Activated T-cell treated with anti-CD3 and anti-CD28 coated beads for 24 hours (primary cell): ENCODE measurements around the gene PIP4K2A.

Experiments used
- DNase-seq: peaks from one replicate; pipeline ENCODE4 v3.0.0-alpha.2; 2020; ENCODE audit warnings: low read depth

PIP4K2A gene

DNA sequence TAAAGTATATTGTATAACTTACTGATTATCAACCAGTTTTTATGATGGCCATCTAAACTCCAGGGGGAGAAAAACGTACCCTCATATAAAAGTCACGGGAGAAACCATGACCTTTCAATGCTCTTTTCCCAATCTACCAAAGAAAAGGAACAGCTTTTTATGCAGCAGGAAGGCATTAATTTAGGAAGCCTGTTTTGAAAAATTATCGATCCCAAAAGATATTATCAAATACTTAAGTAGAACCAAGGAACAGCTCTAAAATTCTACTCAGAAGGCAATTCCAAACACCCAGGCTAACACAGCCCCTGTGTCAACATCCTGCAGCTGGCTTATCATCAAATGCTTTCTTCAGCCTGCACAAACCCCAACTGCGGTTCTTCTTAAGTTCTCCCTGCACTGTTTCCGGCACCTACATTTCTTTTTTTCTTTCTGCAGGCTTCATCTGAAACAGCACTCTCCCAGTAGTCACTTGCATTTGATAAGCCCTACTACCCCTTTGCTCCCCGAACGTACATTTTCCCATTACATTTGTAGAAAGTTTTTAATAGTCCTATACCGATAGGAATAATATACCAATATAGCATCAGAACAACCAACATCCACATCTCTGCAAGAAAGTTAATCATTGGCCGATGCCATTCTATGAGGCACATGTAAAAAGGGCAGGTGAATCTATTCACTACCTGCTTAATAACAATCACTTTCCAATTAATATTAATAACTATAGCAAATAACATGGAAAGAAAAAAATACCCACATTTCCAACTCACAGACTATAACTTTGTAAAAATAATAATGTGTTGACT is 47.9 kb downstream of the PIP4K2A start:
- peak; percentile 44 for DNase-seq

DNA sequence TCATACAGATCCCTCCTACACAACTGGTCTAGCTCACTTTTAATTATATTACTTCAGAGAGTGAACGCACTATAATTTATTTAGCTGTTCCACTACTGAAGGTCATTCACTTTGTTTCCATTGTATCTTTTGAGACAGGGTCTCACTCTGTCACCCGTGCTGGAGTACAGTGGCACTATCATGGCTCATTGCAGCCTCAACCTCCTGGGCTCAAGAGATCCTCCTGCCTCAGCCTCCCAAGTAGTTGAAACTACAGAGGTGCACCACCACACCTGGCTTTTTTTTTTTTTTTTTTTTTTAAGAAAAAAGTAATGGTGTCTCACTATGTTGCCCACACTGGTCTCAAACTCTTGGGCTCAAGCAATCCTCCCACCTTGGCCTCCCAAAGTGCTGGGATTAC is 49.0 kb downstream of the PIP4K2A start:
- DNase-seq = no peak

DNA sequence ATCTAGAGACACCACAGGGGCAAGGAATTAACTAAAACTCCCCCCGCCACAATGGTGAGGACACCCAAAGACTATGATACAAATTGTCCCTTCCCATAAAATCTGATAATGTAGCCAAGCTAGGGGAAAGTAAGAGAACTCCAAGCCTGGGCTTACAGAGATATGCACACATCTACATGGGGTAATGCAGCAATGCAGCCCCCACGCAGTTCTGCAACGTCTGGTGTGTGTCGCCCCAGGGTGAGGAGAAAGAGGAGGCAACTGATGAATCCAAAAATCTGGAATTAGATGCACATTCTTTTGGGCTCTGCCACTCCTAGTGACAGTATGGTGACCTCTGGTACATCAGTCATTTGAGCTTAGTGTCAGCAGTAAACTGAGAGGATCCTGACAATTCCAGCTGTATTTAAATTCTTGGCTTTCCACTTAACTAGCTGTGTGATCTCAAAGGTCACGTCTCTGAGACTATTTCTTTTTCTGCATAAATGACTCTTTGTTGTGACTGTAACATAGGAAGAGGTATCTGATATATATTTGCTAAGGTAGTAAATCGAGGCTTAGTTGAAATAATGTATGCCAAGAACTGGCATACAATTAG is 51.5 kb downstream of the PIP4K2A start:
- DNase-seq = no peak

DNA sequence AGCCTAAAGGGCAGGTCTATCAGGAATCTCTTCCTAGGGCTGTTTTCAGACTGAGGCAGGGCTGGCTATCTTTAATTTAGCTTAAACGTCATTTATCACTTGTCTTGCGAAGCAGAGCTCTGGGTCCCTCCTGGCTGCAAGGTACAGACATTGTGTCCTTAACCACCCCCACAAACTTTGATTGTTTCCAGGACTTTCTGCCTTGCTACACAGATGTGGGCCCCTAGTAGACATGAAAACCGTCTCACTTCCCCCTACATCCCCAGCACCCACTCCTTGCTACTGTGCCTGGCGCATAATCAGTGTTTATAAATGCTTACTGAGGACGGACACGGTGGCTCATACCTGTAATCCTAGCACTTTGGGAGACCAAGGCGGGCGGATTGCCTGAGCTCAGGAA is 54.5 kb downstream of the PIP4K2A start:
- DNase-seq = no peak

DNA sequence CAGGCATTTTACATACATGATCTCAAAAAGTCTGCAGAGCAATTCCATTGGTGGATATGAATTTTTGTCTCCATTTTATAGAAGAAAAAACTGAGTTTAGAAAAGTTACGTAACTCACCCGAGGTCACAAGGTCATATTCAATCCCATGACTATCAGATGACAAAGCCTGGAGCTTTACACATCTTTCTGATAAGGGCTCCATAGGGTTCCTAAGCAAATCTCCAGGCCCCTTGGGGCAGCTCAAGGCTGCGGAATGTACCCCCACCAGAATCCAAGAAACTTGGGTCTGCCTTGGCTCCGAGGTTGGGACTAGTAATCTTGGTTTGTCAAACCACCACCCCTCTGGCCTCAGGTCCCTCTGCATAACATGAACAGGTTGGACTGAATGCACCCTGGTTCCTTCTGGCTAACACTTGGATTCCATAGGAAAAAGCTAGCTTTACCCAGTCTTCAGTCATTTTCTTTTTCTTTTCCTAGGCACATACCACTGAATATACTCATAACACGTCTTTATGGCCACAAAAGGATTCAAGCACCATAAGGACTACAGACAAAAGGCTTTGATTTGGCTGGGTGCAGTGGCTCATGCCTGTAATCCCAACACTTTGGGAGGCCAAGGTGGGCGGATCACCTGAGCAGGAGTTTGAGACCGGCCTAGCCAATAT is 55.5 kb downstream of the PIP4K2A start:
- no peak for DNase-seq

DNA sequence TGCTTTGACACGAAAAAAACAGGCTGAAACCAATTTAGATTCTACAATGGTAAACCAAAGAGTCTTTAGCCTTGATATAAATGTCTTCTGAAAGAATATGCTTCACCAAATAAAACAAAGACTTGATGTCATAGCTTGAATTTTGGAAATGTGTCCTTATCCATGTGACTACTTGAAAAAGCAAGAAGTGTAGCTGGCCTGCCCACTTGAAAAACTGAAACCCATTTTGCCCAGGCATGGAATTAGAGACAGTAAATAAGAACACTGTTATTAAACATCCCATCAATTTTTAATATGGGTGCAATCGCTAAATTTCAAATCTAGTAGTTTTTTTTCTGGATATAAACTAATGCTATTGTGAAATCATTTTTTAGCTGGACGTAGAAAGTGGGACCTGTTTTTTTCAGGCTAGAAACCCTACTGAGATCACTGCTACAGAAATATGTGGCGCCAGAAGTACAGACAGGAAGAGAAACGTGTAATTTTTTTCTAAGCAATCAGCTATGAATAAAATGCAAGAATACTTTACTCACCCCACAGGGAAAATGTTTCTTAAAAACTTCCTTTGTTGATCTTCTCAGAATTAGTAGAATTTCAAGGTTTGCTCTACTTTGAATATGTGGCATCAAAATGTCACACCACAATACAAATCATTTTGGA is 56.7 kb downstream of the PIP4K2A start:
- DNase-seq = no peak

DNA sequence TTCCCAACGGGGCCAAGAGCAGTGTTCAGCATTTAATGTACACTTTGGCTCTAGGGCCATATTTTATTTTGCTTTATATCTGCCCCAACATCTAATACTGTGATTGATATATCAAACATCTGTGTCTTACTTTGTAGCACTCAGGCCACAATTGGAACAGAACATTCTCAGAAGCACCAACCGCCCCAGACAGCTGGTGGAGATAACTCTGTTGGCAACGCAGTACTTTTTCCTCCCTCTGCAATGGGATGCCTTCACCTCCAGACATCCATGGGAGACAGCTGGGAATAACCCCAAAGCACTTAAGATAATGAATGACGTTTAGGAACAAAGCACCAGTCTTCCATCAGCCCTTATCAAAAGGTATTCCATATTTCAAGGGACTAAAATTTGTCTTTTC is 57.4 kb downstream of the PIP4K2A start:
- no peak for DNase-seq

DNA sequence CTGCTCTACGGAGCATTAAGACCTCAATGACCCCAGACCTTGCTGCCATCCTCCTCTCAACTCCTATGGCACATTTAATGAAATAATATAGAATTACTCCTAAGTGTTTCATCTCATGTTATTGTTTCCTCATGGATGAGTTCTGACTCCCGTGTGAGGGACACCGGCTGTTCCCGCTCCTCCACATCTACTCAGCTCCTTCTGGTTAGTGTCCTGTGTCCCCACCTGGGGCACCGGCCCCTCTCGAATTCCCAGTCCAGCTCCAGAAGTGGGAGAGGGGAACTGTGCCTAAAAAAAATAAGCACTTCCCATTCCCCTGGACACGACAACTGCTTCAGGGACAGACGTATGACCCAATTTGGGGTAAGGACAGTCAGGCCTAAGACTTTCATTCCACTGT is 58.3 kb downstream of the PIP4K2A start:
- no peak for DNase-seq

DNA sequence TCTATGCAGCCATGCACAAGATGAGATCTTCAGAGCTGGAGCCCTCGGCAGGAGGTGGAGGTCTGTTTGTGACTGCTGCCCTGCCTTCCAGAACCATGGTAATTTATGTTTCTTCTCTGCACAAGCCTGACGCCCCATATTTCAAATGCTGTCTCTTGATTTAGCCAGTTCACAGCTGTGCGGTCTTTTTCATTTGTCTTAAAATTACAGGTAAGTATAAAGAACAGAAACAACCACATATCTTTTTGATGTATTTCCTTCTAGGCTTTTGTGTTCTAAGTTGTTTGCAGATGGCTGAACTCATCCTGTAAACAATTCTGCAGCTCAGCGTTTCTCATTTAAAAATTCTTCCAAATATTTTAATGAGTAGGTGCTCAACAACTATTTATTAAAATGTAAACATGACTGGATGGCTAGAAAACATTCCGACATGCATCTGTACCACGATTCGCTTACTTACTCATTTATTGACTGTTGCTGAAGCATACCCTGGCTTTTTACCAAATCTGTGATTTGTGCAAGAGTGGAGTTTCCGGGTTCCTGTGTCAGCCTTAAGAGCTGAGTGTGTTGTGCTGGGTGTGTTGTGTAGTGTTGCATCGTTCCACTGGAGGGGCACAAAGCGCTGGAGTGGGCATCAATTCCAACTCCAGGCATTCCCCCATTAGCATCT is 58.9 kb downstream of the PIP4K2A start:
- DNase-seq = no peak

DNA sequence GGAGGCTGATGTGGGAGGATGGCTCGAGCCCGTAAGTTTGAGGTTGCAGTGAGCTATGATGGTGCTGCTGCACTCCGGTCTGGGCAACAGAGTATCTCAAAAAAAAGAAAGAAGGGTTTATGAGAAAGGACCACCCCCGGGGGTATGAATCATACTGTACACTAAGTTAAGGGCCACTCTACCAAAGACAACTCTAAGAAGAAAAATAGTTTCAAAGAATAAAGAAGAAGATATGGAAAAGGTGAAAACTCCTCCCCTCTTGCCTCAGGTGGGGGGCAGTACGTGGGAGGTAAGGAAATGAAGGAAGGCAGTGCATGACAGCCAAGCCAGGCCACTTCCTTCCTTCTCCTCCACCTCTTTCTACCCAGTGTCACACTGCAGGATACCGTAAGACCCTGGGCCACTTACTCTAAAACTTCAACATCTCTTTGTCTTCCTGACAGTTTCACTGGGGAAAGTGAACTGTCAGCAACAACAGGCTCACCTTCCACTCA is 61.3 kb downstream of the PIP4K2A start:
- no peak for DNase-seq

DNA sequence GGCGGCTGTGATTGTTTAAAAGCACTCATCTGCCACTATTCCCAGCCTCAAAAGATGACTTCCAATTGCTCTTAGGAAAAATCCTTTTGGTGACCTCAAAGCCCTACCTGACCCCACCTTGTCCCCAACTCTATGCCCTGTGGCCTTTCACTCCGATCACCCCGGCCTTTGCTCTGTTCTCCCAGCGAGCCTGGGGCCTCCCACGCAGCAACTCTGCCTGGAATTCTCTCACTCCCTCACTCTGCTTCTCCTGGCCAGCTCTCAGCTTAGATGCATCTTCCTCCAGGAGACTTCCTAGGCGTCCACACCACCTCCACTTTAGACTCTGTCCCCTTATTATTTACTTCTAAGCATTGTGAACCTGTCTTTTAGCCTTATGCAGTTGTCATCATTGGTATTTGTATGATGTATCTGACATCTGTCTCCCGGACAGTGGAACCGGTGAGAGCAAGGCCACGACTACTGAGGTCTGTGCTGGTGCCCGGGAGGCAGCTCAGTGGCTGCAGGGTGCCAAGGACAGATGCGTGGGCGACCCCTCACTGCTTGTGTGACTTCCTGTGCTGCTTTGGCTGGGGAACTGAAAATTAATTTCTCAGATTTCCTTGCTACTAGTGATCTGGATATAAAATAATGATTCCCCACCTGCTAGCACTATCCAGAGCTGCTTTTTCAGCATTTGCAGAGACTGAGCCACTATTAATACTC is 63.0 kb downstream of the PIP4K2A start:
- DNase-seq = no peak

DNA sequence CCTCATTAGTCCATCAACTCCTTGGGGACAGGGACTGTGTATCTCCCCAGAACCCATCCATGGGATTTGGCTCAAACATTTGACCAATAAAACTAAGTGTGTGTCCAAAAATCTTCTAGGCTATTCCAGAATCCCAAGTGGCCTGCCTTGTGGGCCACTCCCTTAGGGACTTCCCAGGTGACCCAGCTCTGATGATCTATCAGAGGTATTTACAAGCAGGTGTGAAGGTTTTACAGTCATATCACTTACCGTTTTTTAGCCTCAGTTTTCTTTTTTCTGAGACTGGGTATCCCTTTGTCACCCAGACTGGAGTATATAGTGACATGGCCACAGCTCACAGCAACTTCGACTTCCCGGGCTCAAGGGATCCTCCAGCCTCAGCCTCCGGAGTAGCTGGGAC is 64.4 kb downstream of the PIP4K2A start:
- DNase-seq = no peak

DNA sequence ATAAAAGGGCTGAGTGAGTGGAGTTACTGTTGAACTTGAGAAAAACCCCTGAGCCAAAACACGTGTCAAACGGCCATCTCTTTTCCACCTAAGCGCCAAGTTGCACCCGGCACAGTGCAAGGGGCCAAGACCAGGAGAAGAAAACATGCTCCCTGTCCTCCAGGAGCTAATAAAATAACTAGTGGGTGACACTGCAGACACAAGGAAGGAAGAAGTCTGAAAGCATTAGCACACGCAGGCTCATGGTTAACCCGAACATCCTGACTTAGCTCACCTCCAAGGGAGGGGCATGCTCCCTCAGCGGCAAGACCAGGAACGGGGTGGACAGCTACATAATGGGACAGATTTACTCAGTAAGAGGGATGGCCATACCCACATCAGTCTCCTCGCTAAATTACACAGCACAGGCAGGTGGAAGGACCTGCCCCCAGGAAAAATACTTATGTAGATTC is 65.0 kb downstream of the PIP4K2A start:
- DNase-seq = no peak

DNA sequence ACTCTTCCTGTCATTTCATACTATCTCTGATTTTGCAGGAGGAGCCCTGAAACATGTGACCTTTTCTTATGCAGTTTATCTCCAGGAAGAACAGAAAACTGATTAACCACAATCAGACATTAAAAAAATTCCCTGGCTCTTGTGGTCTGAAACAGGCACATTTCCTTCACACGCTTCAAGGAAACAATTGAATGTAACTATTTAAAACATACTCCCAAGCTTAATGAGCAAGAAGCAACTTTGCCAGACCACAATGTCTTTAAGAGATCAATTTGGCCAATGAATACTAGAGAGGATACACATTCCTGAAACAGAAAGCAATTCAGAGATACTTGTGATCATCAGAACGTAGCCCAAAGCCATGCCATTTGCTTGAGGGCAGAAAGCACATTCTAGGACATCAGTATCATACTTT is 65.8 kb downstream of the PIP4K2A start:
- DNase-seq = no peak

DNA sequence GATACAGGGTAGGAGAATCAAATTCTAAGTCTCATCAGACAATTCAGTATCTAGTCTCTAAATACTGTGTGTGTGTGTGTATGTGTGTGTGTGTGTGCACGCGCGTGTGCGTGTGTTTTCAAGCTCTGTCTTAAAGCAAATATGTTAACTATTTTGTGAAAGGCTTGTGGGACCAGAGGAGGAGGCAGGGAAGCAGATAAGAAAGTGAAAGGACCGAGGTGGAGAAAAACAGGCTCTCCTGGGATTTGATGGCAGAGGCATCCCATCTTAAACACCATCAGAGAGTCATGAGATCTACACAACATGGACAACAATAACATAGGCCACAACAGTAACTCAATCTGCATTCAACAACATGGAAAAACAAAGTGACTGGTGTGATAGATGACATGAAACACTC is 67.1 kb downstream of the PIP4K2A start:
- no peak for DNase-seq

DNA sequence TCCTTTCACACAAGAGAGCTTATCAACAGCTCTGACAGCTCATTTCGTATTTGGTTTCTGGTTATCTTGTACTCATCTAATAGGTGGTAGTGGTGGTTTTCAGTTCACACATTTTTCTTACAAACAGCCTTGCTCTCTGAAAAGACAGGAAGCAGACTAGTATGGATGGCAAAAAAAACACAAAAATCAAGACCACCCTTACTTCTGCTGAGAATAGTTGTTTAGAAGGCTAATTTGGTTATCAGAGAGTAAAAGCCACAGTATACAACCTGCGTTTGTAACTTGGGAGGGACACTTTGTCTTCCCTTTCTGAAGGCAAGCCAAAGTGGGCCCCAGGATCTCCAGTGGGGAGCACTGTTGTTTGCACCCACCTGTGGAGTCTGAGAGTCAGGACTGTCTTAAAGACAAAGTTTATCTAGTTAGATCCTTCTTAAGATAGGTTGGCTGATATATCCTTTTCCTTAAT is 68.0 kb downstream of the PIP4K2A start:
- no peak for DNase-seq

DNA sequence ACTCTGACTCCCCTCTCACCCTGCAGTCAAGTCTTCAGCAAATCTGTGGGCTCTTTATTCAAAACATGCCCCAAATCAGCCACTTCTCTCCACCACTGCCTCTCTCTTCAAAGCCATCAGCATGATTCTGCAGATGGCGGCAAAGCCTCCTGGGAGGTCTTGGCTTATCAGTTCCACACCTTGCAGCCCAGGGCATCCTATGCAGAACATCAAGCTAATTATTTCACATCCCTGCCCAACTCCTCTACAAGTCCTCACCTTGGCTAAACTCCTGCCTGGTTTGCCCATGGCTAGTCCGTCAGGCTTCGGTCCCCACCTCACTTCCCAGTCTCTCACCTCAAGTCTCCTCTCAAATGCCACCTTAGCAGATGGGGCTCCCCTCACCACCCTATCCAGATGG is 70.2 kb downstream of the PIP4K2A start:
- DNase-seq = no peak

DNA sequence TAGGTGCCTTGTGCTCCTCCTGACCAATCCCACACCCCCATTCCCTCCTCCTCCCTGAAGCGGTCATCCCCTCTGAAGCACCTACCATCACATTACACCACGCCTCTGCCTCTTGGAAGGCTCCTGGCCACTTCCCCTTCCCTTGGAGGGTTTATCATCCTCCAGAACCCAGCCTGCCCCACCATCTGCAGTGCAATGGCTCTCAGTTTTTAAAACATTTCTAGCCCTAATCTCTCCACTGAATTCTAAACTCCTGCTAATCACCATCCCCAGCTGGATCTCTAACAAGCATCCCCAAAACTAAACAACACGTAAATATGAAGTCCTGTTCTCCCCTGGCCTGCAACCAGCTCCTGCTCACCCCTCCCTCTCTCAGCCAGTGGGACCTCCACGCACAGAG is 70.6 kb downstream of the PIP4K2A start:
- DNase-seq = no peak

DNA sequence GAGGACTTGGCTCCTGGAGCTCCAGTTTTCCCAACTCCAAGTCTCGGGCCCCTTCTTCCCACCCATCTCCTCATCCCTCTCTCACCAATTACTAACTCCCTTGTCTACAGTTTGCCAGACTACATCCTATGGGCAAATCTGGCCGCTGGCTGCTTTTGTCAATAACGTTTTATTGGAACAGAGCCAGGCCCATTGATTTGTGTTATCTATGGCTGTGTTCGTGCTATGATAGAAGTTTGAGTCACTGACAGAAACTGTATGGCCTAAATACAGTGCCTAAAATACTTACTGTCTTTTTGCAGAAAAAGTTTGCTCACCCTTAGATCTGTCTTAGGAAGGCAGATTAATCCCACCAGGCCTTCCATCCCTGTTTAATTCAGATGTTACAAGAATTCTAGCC is 71.3 kb downstream of the PIP4K2A start:
- DNase-seq = no peak

DNA sequence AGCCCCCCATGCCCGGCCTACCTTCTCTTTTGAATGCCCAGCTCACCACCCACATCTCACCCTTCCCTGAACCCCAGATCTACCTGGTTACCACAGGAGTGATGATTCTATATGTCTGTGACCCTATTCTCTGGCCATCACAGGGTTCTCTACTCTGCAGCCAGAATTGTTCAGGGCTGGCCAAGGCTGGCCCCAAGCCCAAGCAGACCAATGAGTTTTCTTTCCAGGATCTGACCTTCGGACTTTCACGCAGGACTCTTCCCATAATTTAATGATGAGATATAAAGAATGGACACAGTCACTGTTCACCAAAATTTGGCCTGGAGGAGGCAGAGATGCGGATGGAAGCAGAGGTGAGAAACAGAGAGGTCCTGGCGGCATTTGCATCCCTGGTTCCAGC is 72.6 kb downstream of the PIP4K2A start:
- DNase-seq = no peak

DNA sequence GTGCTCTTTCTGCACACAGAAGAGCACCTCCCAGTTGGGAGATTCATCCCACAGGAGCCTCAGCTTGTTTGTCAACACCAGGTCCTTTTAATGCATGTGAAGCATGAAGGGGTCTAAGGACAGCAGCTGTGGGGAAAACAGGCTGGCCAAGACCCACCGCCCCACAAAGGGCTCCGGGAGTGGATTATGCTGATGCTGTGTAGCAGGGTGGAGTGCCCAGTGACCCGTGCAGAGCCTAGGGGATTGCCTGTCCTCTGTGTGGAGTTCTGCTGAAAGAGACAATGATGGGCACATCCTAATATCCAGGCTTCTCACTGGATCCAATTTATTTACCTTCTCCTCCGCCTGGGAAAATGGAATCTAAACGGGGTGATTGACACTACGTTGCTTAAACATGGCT is 74.0 kb downstream of the PIP4K2A start:
- no peak for DNase-seq
